GM18502 (cell line): Measurements from ENCODE around the gene DEGS2.
A peak's percentile ranks its signal among the peaks of the same experiment; 100 is the strongest.

Experiments
- ATAC-seq: cut with Tn5 transposase; IDR thresholded peaks from one replicate; pipeline ENCODE4 v1.9.1; 2021; ENCODE audit warnings: mild to moderate bottlenecking; ENCODE audit not compliant: unreplicated experiment, poor library complexity

The DEGS2 gene

DNA sequence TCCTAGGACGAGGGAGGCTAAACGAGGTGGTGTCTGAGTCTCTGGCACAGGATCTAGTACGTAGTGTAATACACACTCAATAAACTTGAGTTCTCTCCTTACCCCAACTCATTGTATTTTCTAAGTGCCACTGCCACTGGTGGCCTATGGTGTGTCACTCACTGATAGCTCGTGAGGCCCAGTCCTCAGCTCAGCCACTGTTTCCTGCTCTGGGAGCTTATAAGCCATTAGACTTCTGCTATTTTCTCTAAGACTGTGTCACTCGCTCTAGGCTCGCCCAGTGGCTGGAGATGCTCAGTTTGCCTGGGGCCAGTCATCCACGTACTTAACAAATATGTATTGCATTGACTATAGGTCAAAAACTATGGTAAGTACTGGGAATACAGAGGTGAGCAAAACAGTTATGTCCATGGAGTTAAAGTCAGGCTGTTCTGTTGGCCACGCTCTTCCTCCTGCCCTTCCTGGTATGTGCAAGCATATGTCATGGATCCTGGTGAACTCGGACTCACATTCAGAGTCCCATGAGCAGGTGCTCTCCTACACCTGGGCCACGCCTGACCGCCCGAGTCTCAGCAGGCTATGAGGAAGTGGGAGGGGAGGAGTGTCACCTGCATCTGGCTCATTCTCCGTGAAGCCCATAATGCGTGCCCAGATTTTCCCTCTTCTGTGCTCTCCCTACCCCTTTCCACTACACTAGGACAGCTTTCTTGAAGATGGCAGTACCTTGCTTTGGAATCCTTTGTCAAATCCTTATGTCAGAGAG is 41.6 kb downstream of the DEGS2 start:
- ATAC-seq = no peak

DNA sequence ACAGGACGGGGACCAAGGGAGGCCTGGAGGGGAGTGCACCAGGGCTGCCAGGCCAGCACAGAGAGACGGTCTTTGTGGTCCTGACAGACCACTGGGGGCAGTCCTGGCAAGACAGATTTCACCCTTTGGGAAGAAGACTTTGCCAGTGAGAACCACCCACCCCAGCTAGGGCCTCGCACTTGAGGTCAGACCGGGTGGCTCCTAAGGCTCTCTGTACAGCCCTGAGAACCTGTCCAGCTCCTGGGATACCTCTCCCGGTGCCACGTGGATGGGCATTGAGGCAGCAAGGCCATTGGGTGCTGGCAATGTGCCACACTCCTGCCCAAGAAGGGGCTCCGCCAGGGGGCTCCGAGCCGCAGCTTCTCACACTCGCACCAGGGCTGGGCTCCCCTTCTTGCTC is 42.4 kb downstream of the DEGS2 start:
- ATAC-seq = no peak

DNA sequence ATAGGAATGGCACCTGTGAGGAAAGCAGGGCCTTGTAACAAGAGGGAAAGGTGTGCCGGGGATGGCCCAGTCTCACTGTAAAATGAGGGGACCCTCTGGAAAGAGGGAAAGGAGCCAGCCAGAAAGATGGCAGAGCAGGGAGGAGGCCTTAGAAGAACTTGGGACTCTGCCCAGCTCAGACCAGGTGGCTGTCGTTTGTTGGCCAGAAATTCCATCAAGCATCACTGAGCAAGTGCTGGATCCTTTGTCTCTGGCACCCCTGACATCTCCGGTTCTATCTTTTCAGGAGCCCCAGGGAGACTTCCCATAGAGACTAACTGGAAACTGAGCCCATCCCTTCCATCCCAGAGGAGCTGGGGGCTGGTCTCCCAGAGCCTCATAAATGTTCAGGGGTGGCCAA is 43.3 kb downstream of the DEGS2 start:
- ATAC-seq = no peak

DNA sequence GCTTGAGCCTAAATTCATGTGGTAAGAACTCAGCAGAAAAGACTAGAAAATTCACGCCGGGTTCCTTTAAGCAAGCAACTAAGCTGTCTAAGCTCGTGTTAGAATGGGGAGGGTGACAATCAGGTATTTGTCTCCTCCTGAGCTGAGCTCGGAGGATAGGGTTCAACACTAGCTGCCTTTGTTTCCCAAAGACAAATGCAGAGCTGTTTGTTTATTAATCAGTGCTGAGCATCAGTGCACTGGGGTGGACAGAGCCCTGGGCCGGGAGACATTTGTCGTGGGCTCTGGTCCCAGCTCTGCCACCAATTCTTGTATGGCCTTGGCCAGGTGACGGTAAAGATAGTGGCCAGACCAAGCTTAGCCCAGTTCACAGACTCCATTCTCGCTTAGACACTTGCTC is 43.7 kb downstream of the DEGS2 start:
- ATAC-seq = no peak

DNA sequence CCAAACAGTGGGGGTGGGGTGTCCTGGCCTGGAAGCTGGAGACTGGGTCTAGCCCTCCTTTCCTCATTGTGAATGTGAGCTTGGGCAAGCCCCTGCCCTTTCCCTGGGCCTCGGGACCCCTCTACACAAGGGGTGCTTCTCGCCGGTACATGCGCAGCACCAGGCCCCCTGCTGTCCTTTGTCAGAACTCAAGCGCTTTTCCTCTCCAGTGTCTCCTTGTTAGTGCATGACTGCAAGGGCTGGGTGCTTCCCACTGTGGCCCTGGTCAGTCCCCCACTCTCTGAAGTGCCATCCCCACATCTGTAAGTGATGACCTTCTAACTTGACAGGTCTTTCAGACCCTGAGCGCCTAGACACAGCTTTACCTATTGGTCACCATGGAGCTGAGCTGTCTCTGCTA is 44.2 kb downstream of the DEGS2 start:
- ATAC-seq = no peak

DNA sequence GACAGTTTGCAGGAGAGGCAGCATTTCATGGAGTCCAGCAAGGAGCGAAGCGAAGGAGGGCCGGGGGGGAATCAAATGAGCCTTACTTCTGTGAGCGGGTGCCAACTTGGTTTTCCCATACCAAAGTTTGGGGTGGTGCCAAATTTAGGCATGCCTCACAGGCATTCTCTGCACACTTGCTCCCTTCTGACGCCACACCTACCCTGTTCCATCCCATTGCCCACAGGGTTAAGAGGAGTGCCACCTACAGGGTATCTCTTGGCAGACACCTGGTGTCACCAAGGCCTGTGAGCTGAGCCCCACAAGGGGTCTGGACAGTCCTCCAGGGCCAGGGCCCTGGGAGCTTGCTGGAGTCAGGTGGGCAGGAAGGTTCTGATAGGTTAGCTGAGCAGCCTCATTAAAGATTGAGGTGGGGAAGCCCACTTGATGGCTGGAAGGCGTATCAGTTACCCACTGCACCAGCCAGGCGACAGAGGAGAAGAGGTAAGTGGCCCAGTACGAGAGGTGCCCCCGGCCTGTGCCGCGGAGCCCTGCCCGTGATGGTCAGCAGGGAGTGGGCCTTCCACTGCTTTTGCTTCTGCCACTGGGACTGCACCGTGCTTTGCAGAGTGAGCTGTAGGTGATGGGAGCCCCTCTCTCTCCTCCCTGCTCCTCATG is 45.2 kb downstream of the DEGS2 start:
- no peak for ATAC-seq

DNA sequence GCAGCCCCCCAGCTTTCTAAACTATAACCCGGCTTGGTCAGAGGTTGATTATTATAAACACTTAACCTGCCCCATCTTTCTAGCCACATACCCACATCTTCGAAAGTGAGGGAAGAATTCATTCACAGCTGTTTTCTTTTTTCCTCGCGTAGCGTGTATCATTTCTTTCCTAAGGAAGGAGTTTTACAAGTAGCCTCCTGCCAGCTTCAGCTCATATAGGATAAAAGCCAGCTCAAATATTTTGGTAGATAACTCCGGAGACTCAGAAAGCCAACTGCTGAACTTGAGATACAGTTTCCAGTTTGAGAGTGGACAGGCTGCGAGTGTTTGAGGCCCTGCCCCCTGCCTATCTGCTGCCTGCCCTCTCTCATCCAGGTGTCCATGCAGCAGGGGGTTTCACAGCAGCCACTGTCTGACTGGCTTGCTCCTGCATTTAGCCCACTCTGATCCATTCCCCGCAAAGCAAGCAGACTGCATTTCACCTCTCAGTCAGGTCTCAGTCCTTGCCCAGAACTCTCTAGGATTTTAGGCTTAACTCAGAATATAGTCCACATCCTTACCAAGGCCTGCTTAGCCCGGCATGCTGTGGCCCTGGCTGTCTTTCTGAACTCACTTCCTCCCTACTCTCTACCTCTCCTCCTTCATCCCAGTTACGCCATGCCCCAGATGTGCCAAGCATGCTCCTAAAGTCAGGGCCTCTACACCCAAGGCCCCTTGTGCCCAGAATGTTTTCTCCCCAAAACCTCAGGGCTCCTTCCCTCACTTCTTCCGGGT is 47.3 kb downstream of the DEGS2 start:
- no peak for ATAC-seq

DNA sequence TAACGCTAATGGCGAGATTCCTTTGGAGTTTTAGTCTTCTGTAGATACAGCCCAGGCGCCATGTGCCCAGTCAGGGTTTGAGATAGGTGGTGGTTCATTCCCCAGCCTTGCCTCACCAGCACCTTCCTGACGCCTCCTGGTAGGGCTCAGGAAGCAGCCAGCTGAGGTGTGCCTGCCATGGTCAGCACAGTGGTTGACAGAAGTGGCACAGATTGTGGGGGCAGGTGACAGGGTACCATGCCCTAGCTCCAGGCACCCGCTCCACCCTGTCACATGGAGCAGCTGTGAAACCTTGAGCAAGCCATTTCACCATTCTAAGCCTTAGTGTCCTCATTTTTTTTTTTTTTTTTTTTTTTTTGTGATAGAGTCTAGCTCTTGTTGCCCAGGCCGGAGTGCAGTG is 48.6 kb downstream of the DEGS2 start:
- no peak for ATAC-seq

DNA sequence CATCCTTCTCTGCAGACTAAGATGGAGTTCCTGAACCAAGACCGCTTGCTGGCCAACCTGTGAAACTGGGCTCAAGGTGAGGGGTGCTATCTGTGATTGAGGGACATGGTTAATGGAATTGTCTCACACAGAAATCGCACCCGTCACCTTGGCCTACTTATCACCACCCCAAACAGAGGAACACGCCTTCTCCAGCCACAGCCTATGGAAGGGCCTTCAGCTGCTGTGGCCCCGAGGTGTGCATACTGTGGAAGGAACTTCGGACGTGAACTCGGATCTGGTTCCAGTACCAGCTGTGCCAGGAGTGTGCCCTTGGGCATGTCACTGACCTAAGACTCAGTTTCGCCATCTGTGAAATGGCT is 49.9 kb downstream of the DEGS2 start:
- ATAC-seq = no peak

DNA sequence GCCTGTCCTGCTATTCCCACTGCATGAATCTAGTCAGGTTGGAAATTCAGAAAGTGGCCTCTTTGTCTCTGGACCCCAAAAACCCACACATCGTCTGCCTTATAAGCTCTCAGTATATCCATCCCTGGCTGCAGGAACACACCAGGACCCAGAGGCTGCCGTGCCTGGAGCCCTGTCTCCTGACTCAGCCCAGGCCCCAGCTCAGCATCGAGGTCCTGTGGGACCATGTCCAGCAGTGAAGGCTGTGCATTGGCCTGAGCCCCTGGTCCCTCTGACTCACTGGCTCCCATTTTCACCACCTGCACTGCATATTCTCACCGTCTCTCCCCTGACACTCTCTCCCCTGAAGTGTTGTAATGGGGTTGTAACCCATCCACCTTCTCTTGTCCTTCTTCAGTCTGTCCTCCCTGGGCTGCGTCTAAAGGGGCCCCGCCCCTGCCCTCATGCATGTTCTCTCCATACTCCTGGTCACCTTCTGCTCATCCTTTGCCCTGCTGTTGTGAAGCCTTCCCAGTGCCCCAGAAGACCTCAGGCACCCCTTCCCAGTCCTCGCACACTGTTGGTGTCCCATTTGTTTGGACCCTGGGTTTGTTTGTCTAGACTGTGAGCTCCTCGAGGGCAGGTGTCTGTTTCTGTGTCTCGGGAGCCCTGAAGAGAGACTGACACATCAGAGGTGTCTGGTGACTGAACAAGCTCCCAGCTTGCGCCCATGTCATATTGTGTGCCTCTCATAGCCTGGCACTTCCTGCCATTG is 50.4 kb downstream of the DEGS2 start:
- ATAC-seq = no peak

DNA sequence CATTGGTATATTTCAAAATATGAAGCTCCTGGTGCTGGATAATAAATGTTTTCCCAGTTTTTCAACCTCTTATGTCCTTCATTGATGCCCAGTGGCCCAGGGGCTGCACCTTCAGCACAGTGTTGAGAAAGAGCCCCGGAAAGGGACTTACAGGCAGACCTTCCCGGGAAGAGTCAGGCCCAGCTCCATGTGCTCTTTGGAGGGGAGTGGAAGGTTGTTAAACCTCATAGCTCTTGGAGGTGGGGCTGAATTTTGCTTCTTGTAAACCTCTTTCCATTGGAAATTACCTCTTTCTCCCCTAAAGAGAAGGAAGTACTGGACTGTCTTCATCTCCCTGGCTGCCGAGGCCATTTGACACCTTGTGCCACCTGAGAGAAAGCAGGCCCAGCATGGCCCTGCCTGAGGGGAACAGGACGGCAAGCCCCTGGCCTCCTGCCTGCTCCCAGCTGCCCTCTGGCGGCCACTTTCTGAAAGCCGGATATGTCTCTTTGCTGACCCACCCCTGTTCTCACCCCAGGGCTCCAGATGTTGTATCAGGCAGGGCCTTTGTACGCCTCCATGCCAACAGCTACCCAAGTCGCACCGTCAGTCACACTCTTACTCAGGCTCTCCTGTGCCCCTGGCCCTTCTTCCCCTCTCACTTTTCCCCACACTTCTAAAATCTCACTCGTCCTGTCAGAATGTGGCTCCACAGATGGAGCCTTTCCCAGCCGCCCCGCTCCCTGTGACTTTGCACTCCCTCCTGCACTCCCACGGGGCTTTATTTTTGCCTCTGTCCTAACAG is 51.2 kb downstream of the DEGS2 start:
- peak; percentile 85 for ATAC-seq

DNA sequence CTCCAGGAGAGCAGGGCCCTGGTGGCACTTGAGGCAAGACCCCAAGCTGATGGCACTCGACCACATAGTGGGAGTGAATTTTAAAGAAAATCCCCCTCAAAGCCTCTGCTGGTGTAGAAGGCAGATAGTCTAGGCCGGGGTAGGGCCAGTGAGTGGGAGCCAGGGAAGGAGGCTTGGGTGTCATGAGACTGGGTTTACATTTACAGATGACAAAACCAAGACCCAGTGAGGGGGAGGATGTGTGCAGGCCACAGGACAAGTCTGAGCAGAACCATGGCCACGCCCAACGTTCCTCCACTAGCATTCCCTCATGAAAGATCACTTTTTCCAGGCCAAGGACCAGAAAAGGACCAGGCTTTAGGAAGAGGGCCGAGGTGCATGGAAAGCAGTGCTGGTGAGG is 52.2 kb downstream of the DEGS2 start:
- no peak for ATAC-seq

DNA sequence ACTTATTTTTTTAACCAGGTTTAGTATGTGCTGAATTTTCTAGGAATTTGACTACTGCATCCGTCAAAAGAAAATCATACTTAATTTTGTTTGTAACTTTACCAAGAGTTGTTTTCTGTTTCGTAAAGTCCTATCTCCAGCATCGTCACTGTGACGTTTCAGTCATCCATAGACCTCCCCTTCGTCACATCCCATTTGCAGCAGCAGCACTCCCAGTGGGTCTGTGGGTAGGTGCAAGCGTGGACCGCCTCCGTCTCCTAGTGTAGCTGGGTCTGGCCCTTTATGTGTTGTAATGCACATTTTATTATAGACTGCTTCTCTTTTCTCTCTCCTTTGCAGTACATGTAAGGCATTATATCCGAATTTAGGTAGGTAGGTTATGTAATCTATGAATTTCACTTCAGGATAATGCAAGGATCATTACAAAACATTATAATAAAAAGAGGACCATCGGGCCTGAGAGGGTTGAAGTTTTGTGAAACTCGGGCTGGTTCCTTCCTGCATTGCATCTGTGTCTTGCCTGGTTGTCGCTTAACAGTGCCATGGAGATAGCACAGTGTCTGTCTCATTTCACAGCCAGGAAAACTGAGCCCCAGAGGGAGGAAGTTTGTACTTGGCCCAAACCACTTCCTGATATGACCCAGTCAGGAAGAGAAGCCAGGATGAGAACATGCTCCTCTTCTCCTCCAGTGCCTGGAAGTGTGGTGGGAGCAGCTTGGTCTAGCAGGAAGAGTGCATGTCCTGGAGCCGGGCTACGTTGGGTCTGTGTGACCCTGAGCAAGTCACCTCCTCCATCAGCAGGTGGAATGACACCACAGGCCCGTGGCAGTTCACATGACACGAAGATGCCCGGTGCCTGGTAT is 53.0 kb downstream of the DEGS2 start:
- ATAC-seq = no peak

DNA sequence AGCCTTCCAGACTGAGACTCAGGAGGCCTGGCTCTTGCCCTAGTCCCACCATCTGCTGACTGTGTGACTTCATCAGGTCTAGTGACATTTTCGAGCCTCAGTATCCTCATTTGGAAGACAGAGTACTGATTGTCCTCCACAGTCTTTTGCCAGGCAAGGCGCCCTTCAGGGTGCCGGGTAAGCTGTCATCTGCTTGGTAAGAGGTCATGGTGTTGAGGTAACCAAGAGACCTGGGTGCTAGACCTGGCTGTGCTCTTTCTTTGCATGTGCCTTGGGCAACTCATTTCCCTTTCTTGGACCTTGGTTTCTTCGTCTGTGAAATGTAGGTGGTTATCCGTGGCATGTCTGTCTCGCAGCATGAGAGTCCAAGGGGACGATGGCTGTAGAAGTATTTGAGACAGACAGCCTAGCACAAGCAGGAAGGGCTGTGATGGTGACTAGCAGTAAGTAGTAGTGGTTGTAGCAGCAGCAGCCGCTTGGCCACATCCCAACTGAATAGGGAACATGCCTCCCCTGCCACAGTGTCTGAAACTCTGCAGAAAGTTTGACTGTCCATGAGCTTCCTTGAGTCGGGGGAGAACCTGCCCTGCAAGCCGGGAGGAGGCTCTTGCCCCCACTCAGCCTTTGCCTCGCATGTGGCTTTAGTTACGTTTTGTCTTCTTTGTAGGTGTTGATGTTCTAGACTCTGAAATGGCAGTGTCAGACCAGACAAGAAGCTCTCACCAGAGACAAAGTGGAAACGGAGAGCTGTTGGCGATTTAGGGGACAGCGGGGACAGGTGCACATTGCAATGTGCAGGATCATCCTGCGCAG is 53.9 kb downstream of the DEGS2 start:
- no peak for ATAC-seq

DNA sequence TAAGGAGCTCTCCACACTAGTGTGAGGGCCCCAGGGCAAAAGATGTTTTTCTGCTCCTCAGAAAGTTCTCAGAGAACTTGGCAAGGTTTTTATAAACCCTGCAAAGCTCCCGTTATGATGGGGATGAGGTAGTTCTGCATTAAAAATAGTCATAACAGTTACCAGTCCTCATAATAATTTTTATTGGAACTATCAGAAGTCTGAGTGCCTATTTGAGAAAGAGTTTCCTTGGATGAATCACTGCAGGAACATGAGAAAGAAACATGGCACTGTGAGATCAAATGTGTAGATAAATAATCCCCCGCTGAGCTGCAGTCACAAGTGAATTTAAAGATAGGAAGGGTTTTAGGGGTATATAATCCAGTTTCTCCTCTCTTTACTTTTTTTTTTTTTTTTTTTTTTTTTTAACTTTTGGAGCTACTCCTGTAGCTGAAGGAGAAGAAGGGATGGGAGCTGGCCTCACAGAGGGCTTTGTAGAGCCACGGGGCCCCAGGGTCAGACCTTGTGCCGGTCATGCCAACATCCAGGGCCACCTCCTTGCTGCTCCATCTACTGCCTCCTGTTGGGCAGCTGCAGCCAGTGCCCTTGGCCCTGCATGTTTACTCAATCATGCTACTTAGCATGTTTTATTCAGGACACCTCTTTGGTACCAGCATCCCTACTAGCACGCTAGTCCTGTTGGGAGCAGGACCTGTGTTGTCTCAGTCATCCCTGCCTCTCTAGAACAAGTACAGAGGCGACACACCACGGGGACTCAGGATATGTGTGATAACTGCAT is 54.7 kb downstream of the DEGS2 start:
- no peak for ATAC-seq

DNA sequence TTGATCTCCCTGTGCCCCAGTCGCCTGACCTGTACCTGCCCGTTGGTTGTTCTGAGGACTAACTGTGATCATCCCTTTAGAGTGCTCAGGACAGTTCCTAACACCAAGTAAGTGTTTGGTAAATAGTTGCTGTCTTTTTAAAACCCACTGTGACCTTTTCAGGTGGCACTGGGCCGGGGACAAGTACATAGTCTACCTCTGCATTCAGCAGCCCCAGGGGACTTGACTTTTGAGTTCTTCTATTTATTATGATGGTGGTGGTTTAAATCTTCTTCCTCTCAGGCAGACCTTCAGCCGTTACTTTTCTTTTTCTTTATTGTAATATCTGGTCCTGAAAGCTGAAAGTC is 55.5 kb downstream of the DEGS2 start:
- ATAC-seq = no peak

DNA sequence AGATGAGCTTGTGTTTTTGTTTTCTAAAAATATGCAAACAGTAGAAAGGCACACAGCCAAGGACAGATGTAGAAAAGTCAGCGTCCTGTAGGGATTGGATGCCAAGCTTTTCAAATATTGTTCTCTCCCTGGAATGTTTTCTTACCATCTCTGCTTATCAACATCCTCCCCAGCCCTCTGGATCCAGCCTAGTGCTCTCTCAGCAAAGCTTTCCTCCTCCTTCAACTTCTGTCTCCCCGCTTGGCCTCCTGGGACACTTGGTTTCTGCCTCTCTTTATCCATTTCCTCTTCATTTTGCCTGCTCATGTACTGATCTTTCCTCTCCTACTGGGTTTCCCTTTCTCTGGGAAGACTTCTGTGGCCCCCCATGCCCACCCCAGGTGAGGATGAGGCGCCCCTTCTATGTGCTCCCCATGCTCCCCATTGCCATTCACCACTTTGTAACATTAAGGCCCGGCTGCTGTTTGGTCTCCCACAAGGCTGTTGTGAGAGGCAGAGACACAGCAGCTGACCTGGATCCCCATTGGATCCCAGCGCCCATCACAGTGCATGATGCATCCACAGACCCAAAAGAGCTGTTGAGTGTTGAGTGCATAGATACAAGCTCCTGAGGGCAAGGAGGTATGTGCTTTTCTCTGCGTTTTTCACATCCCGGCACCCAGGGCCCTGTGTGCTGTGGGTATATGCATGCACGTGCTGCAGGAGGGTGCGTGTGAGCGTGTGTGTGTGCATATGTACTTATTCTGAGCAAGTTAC is 56.0 kb downstream of the DEGS2 start:
- no peak for ATAC-seq
